ENCODE data around the gene DESI1.

DESI1 gene

DNA sequence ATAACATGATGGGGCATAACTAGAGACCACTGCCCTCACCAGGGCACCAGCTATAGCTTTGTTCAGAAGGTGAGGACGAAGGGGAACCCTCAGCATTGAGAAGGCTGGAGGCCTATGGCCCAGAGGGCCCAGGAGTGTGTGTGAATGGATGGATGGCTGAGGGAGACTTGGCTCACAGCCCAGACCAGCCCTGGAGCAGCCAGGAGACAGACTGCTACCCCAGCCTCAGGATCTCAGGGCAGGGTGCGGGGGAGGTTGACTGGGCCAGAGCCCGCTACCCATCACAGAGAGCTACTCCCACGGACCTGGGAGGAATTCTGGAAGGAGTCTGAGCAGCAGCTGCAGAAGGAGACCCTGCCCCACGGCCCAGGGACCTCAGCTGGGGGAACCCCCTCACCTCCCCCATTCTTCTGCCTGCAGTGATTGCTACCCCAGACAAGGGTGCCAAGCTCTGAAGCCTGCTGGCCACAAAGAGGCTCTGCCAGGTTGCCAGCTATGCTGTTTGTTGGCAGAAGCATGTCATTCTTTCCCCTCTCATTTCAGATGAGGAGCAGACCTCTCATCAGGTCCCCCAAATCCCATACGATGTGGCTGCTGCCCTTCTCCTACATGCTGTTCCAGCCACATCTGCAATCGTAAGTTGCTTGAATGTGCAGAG is 65.4 kb downstream of the DESI1 start:
- DNase-seq = no peak

DNA sequence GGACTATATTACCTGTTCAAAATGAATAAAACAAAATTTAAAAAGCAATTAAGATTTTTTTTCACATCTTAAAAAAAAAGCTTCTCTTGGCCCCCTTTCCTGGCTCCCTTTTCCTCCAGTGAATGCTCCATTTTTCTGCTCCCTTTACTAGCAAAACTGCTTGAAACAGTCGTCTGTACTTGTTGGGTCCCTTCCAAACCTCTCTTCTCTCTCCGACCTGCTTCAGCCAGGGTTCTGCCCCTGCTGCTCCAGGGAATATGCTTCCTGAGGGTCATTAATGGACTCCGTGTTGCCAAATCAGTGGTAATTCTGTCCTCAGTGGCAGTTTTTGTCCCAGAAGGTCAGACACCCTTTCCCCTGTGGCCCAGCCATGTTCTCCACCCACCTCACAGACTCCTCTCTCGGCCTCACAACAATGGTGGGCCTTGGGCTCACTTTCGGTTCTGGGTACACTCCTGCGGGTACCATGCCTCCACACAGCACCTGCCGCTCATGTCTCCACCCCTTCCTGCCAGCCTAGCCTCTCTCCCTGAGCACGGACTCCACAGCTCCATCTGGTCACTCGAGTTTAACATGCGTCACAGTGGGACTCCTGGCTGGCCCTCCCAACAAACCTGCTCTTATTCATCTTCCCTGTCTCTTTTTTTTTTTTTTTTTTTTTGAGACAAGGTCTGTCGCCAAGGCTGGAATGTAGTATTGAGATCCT is 68.8 kb downstream of the DESI1 start:
- DNase-seq = no peak

DNA sequence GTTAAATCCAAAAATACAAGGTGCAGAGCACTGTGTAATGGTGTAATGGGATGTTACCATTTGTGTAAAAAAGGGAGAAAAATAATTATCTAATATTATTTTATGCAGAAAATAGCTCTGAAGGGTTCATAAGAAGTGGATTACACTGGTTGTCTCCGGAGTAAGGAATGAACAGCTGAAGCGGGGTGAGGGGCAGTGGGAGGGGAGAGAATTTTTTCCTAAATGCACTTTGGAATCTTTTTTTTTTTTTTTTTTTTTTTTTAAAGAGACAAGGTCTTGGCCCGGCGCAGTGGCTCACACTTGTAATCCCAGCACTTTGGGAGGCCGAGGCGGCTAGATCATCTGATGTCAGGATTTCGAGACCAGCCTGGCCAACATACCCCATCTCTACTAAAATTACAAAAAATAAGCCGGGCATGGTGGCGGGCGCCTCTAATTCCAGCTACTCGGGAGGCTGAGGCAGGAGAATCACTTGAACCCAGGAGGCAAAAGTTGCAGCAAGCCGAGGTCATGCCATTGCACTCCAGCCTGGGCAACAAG is 69.8 kb downstream of the DESI1 start:
- DNase-seq = no peak

DNA sequence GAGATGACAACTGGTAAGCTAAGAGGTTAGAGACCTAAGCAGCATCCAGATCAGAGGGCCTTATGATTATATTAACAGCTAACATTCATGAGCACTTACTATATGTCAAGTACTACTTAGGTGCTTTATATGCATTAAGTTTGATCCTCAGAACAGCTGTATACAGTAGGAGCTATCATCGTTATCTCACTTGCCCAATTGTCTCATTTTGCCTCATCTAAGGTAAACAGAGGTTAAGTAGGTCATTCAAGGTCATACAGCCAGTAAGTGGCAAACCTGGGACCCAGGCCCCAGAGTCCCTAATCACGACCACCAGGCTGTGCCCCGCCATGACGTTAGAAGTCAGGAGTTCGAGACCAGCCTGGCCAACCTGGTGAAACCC is 72.0 kb downstream of the DESI1 start:
- no peak for DNase-seq

Measured in activated CD4-positive, alpha-beta T cell treated with anti-CD3 and anti-CD28 coated beads, Interleukin-10, Interleukin-2, amounts not matched to agents 100 ng/mL and 50 ng/mL, durations not matched to agents 16 hours and 8 hours (primary cell).